Bronchial epithelial cell (primary cell): ENCODE results near the gene PACS1. TPM values are rescaled to one million over a fixed set of nuclear protein-coding genes. Genes with fewer than 3 reads are reported as not detected.
A peak's percentile ranks its signal among the peaks of the same experiment; 100 is the strongest.

Experiments used
- DNase-seq: peaks from one replicate; pipeline ENCODE4 v3.0.0-alpha.2; 2010; ENCODE audit warnings: low read depth
- FAIRE-seq: peaks from 2 replicates; lab custom pipeline; 2011; peaks lifted over from hg19 to GRCh38; lab: Jason Lieb, UNC
- H3K27me3 ChIP-seq: 2 replicates; pipeline ENCODE4 v1.5.1; 2011; ENCODE audit warnings: low read length; ENCODE audit not compliant: control insufficient read depth, insufficient read depth
- H3K36me3 ChIP-seq: 2 replicates; pipeline ENCODE4 v1.5.1; 2011; ENCODE audit warnings: low read length; ENCODE audit not compliant: control insufficient read depth, insufficient read depth
- H3K4me3 ChIP-seq: 2 replicates; pipeline ENCODE4 v1.5.1; 2011; ENCODE audit warnings: mild to moderate bottlenecking, low read depth, low read length, control low read depth
- total RNA-seq: library from RNA; depleted of rRNA; stranded (reverse); fragments of >200 nt; gene quantifications from 2 replicates; pipeline ENCODE4 v1.2.1, GENCODE V29; 2014
- TF ChIP-seq, protein P1 (sequence below): IDR thresholded peaks from 2 replicates; pipeline ENCODE4 v1.5.1; 2011; ENCODE audit warnings: mild to moderate bottlenecking, moderate library complexity, low read length, control low read depth, inconsistent platforms; ENCODE audit not compliant: insufficient read depth, severe bottlenecking

Gene PACS1
- total RNA-seq, 1 donor from 2014 or later = 6.8 TPM

- DNase-seq (no peak), FAIRE-seq (no peak)
- TF ChIP-seq, protein P1, sequence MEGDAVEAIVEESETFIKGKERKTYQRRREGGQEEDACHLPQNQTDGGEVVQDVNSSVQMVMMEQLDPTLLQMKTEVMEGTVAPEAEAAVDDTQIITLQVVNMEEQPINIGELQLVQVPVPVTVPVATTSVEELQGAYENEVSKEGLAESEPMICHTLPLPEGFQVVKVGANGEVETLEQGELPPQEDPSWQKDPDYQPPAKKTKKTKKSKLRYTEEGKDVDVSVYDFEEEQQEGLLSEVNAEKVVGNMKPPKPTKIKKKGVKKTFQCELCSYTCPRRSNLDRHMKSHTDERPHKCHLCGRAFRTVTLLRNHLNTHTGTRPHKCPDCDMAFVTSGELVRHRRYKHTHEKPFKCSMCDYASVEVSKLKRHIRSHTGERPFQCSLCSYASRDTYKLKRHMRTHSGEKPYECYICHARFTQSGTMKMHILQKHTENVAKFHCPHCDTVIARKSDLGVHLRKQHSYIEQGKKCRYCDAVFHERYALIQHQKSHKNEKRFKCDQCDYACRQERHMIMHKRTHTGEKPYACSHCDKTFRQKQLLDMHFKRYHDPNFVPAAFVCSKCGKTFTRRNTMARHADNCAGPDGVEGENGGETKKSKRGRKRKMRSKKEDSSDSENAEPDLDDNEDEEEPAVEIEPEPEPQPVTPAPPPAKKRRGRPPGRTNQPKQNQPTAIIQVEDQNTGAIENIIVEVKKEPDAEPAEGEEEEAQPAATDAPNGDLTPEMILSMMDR = no peak
- no peak overlapping the region for H3K4me3 ChIP-seq
- H3K27me3 ChIP-seq = no peaks in the 10 kb centered on the region
- no peaks in the 10 kb centered on the region for H3K36me3 ChIP-seq
These were observed 69.8 kb downstream of the PACS1 start for GRCh38 chr11:66139817-66140404.

DNA sequence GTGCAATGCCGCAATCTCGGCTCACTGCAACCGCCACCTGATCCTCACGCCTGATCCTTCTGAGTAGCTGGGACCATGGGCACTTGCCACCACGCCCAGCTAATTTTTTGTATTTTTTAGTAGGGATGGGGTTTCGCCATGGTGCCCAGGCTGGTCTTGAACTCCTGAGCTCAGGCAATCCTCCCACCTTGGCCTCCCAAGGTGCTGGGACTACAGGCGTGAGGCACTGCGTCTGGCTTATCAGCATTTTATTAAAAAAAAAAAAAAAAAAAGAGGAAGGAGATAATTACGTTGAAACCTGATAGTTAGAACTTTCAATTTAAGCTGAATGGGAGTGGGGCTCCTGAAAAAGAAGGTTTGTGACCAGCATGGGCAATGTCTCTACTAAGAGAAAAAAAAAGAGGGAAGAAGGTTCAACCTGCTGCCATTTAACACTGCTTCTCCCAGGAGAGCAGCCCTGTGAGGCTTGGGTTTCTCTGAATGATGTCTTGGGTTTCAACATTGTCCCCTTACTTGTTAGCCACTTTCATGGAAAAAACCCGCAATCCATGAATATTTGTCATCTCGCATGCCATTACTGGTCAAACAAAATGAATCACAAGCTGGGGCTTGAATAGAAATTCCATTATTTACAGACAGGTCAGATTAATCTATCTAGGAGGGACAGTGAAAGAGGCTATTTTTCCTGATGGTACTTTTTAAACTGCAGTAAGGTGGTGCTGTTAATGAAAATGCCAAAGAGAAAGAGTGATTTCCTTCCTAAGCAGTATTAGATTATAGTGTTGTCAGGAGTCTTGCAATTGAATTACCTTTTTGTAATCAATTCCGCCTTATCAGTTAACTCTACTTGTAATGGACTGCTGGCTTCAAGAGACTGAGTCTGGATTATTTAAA lies 72.5 kb downstream of the PACS1 start:
- H3K4me3 ChIP-seq = no peak overlapping the region
- no peaks in the 10 kb centered on the region for H3K36me3 ChIP-seq
- no peaks in the 10 kb centered on the region for H3K27me3 ChIP-seq
- TF ChIP-seq, protein P1 = no peak
- DNase-seq (peak; percentile 94), FAIRE-seq (no peak)

- TF ChIP-seq, protein P1 = no peak
- H3K36me3 ChIP-seq = no peaks in the 10 kb centered on the region
- FAIRE-seq (no peak), DNase-seq (no peak)
- H3K27me3 ChIP-seq = no peaks in the 10 kb centered on the region
- no peak overlapping the region for H3K4me3 ChIP-seq
These were observed 73.1 kb downstream of the PACS1 start for GRCh38 chr11:66143264-66143566.

DNA sequence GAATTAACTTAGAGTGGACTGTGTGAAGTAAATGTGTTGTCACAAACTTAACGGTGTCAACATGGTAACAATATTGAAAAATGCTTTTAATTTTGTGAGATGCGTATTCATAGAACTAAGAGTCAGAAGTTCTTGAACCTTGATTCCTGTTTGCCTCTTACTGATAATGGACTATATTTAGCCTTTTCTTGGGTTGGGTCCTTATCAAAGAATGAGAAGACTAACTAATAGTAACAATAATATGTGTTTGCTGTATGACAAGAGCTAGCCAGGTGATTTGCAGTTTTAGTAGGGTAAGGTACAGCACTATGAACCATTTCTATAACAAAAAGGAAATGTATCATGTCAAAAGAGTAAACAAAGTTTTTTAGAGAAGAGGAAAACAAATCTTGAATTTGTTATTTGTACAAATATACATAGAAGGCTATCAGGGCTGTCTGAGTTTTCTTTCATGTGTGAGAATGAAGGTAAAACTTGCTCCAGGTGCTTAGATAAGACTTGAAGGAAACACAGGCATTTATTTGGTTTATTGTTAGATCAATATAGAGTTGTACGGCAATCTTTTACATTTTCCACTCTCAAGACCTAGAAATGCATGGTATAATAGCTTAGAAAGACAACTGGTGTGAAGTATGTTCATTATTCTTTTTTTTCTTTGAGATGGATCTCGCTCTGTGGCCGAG lies 74.1 kb downstream of the PACS1 start:
- DNase-seq (no peak), FAIRE-seq (no peak)
- no peaks in the 10 kb centered on the region for H3K27me3 ChIP-seq
- no peak overlapping the region for H3K4me3 ChIP-seq
- no peaks in the 10 kb centered on the region for H3K36me3 ChIP-seq
- TF ChIP-seq, protein P1 = no peak

GRCh38 chr11:66146074-66146473 lies 76.0 kb downstream of the PACS1 start:
- TF ChIP-seq, protein P1 = no peak

More at GRCh38 chr11:66146074-66146473, 76.0 kb downstream of the PACS1 start:
- DNase-seq = no peak
- Histone ChIP-seq H3K4me3 (no peak overlapping the region), H3K27me3 (no peaks in the 10 kb centered on the region), H3K36me3 (no peaks in the 10 kb centered on the region)
- no peak for FAIRE-seq
